Middle frontal gyrus (tissue), 1 donor: ENCODE results near the gene MEF2D.

Experiments
- DNase-seq: peaks from one replicate; pipeline ENCODE4 v3.0.0-alpha.2; 2015; ENCODE audit warnings: low spot score; ENCODE audit errors: extremely low spot score

MEF2D gene

GRCh38 chr1:156500543-156500792, at the start of gene MEF2D:
MEF2D (minus strand) TSS chr1:156500775; CDS start chr1:156483292, 17,483 bp downstream.
- no peak for DNase-seq

GRCh38 chr1:156550346-156550745, 49.8 kb upstream of the MEF2D start:
- no peak for DNase-seq

- DNase-seq = no peak
Observed at GRCh38 chr1:156549831-156550230, 49.3 kb upstream of the MEF2D start.

- DNase-seq = no peak
Observed at GRCh38 chr1:156549390-156549789, 48.8 kb upstream of the MEF2D start.

- no peak for DNase-seq
Observed at GRCh38 chr1:156547982-156548381, 47.4 kb upstream of the MEF2D start.

- no peak for DNase-seq
Observed at GRCh38 chr1:156547434-156547833, 46.9 kb upstream of the MEF2D start.

- no peak for DNase-seq
Observed at GRCh38 chr1:156546267-156546666, 45.7 kb upstream of the MEF2D start.

GRCh38 chr1:156544592-156545102, 44.1 kb upstream of the MEF2D start:
- no peak for DNase-seq

GRCh38 chr1:156543066-156543465, 42.5 kb upstream of the MEF2D start:
- no peak for DNase-seq

GRCh38 chr1:156540955-156541354, 40.4 kb upstream of the MEF2D start:
- DNase-seq = no peak

- no peak for DNase-seq
Observed at GRCh38 chr1:156539818-156540355, 39.3 kb upstream of the MEF2D start.

- no peak for DNase-seq
Observed at GRCh38 chr1:156538711-156539440, 38.3 kb upstream of the MEF2D start.

GRCh38 chr1:156537027-156537426, 36.5 kb upstream of the MEF2D start:
- no peak for DNase-seq

GRCh38 chr1:156534424-156535060, 34.0 kb upstream of the MEF2D start:
- no peak for DNase-seq

GRCh38 chr1:156533568-156534220, 33.1 kb upstream of the MEF2D start:
- DNase-seq = no peak

- DNase-seq = no peak
Observed at GRCh38 chr1:156532374-156532773, 31.8 kb upstream of the MEF2D start.

- DNase-seq = no peak
Observed at GRCh38 chr1:156530006-156530405, 29.4 kb upstream of the MEF2D start.

- DNase-seq = no peak
Observed at GRCh38 chr1:156528875-156529425, 28.4 kb upstream of the MEF2D start.

GRCh38 chr1:156528231-156528630, 27.7 kb upstream of the MEF2D start:
- DNase-seq = no peak

GRCh38 chr1:156527584-156527983, 27.0 kb upstream of the MEF2D start:
- DNase-seq = no peak

- no peak for DNase-seq
Observed at GRCh38 chr1:156525856-156526489, 25.4 kb upstream of the MEF2D start.
